Upper lobe of left lung (tissue), 6 donors: ENCODE measurements around the gene DOCK6. TPM values are rescaled to one million over a fixed set of nuclear protein-coding genes. Genes with fewer than 3 reads are reported as not detected.
A peak's percentile ranks its signal among the peaks of the same experiment; 100 is the strongest.

Experiments used
- ATAC-seq, 2 donors: fragments of 200-7000 bp; cut with Tn5 transposase; one replicate each; pipeline ENCODE4 v1.9.1; 2022; ENCODE audit warnings: mild to moderate bottlenecking in 2 of 2, moderate library complexity in 2 of 2; ENCODE audit not compliant: low FRiP score in 2 of 2
- DNase-seq, 2 donors: peaks; one replicate each; pipeline ENCODE4 v3.0.0-alpha.2; 2019 to 2020
- H3K27ac ChIP-seq, 4 donors: fragments of 200-600 bp; sonication (generic); one replicate each; pipeline ENCODE4 v1.5.1; 2016 to 2019
- H3K27me3 ChIP-seq, 4 donors: fragments of 200-600 bp; sonication (generic); one replicate each; pipeline ENCODE4 v1.5.1; 2017 to 2019
- H3K36me3 ChIP-seq, 4 donors: fragments of 200-600 bp; sonication (generic); one replicate each; pipeline ENCODE4 v1.5.1; 2016 to 2019
- H3K4me1 ChIP-seq, 4 donors: fragments of 200-600 bp; sonication (generic); one replicate each; pipeline ENCODE4 v1.5.1; 2018 to 2019
- H3K4me3 ChIP-seq, 4 donors: fragments of 200-600 bp; sonication (generic); one replicate each; pipeline ENCODE4 v1.5.1; 2017 to 2019; ENCODE audit warnings: mild to moderate bottlenecking in 2 of 4, moderate library complexity in 1 of 4
- H3K9me3 ChIP-seq, 4 donors: fragments of 200-600 bp; sonication (generic); one replicate each; pipeline ENCODE4 v1.5.1; 2018 to 2019
- CTCF ChIP-seq, 6 experiments: fragments of 450-650 bp in 4 of 6; fragments of 200-600 bp in 2 of 6; sonication (generic) in 2 of 6; IDR thresholded peaks; one replicate each; pipeline ENCODE4 v1.5.1; 2016 to 2019; ENCODE audit warnings: antibody characterized with exemption in 6 of 6
- EP300 ChIP-seq, 4 donors: sonication (generic); formaldehyde crosslinking; IDR thresholded peaks; one replicate each; pipeline ENCODE4 v1.5.1; 2017; ENCODE audit warnings: antibody characterized with exemption in 4 of 4, control low read depth in 2 of 4
- POLR2A ChIP-seq, 4 donors: fragments of 450-650 bp; IDR thresholded peaks; one replicate each; pipeline ENCODE4 v1.5.1; 2016 to 2017; ENCODE audit warnings: antibody characterized with exemption in 4 of 4, mild to moderate bottlenecking in 2 of 4
- POLR2AphosphoS5 ChIP-seq, 2 donors: sonication (generic); formaldehyde crosslinking; IDR thresholded peaks; one replicate each; pipeline ENCODE4 v1.5.1; 2017; ENCODE audit warnings: antibody characterized with exemption in 2 of 2
- WGBS, 2 donors: methylation state at CpG; one replicate each; pipeline ENCODE4 v1.1.5; 2017 to 2018; 5-methylcytosine and 5-hydroxymethylcytosine counted together
- total RNA-seq, 6 donors: library from RNA; depleted of rRNA in 4 of 6; stranded (reverse); fragments of >200 nt in 4 of 6; gene quantifications; one replicate each; pipeline versions ENCODE4 v1.1.0 to v1.2.1, GENCODE V29; 2016 to 2021
- donor health status: DM: no; HTN: no; CAD: no; lungs with moderate emphysema.
- donor health status: DM: no; HTN: yes; CAD: no; lungs with severe emphysema.

DOCK6 gene
- total RNA-seq, 6 donors from 2014 or later = 34.5 to 203 (median 116) TPM

- TF ChIP-seq CTCF (IDR thresholded peaks at IDR 0.05) = no peak
- TF ChIP-seq POLR2A (IDR thresholded peaks at IDR 0.05) = no peak
- TF ChIP-seq EP300 (IDR thresholded peaks at IDR 0.05) = no peak
- TF ChIP-seq POLR2AphosphoS5 (IDR thresholded peaks at IDR 0.05) = no peak
- peaks cover 0 to under 1% (median 0%) of the 10 kb centered on the region in 4 donors for H3K9me3 ChIP-seq
- WGBS, 2 donors = 55 to 67% methylated on average over 1 of the region's 1 CpG
- ATAC-seq (no peak), DNase-seq (no peak)
- H3K27ac ChIP-seq = no peak overlapping the region
- H3K4me1 ChIP-seq = no peaks in the 10 kb centered on the region
- H3K36me3 ChIP-seq = peaks cover 0 to 99% (median 46%) of the 10 kb centered on the region in 4 donors
- H3K4me3 ChIP-seq = no peak overlapping the region
- H3K27me3 ChIP-seq = no peaks in the 10 kb centered on the region
These were observed 35.6 kb downstream of the DOCK6 start for GRCh38 chr19:11226716-11227166.

GRCh38 chr19:11225815-11226214 is 36.5 kb downstream of the DOCK6 start:
- DNase-seq (no peak), ATAC-seq (no peak)
- no peaks in the 10 kb centered on the region for H3K27me3 ChIP-seq
- WGBS, 2 donors = 90 to 94% methylated on average over 3 of the region's 3 CpGs
- no peak overlapping the region for H3K4me3 ChIP-seq
- no peak for TF ChIP-seq POLR2AphosphoS5 (IDR thresholded peaks at IDR 0.05)
- no peak for TF ChIP-seq CTCF (IDR thresholded peaks at IDR 0.05)
- no peak for TF ChIP-seq POLR2A (IDR thresholded peaks at IDR 0.05)
- no peak for TF ChIP-seq EP300 (IDR thresholded peaks at IDR 0.05)
- H3K9me3 ChIP-seq = peaks cover 0 to 9% (median 2%) of the 10 kb centered on the region in 4 donors
- peaks cover 2 to 99% (median 47%) of the 10 kb centered on the region in 4 donors for H3K36me3 ChIP-seq
- no peak overlapping the region for H3K27ac ChIP-seq
- no peaks in the 10 kb centered on the region for H3K4me1 ChIP-seq

- WGBS, 2 donors = 87% methylated on average over 5 of the region's 5 CpGs
- TF ChIP-seq POLR2AphosphoS5 (IDR thresholded peaks at IDR 0.05) (no peak), EP300 (IDR thresholded peaks at IDR 0.05) (no peak), POLR2A (IDR thresholded peaks at IDR 0.05) (no peak), CTCF (IDR thresholded peaks at IDR 0.05) (no peak)
- Histone ChIP-seq H3K27ac (peak overlapping the region in 2 of 4 donors; percentile 15 to 24), H3K36me3 (peaks cover 2 to 99% (median 42%) of the 10 kb centered on the region in 4 donors), H3K4me3 (no peak overlapping the region), H3K9me3 (peaks cover 0 to 9% (median 2%) of the 10 kb centered on the region in 4 donors), H3K4me1 (no peaks in the 10 kb centered on the region), H3K27me3 (no peaks in the 10 kb centered on the region)
- no peak for ATAC-seq
- no peak for DNase-seq
These were observed 37.2 kb downstream of the DOCK6 start for GRCh38 chr19:11225172-11225571.

- ATAC-seq (no peak), DNase-seq (no peak)
- Histone ChIP-seq H3K9me3 (peaks cover 0 to 9% (median 2%) of the 10 kb centered on the region in 4 donors), H3K4me3 (no peak overlapping the region), H3K27ac (peak overlapping the region in 1 of 4 donors; percentile 29), H3K36me3 (peaks cover 2 to 99% (median 42%) of the 10 kb centered on the region in 4 donors), H3K4me1 (no peaks in the 10 kb centered on the region), H3K27me3 (no peaks in the 10 kb centered on the region)
- TF ChIP-seq CTCF (IDR thresholded peaks at IDR 0.05) (no peak), EP300 (IDR thresholded peaks at IDR 0.05) (no peak), POLR2AphosphoS5 (IDR thresholded peaks at IDR 0.05) (no peak), POLR2A (IDR thresholded peaks at IDR 0.05) (no peak)
- WGBS, 2 donors = 85 to 94% methylated on average over 7 of the region's 7 CpGs
These were observed 37.9 kb downstream of the DOCK6 start for GRCh38 chr19:11224429-11224828.

GRCh38 chr19:11223200-11223599 is 39.1 kb downstream of the DOCK6 start:
- Histone ChIP-seq H3K4me3 (no peak overlapping the region), H3K27ac (peak overlapping the region in 1 of 4 donors; percentile 27), H3K4me1 (no peaks in the 10 kb centered on the region), H3K9me3 (peaks cover 0 to 9% (median 2%) of the 10 kb centered on the region in 4 donors), H3K27me3 (no peaks in the 10 kb centered on the region), H3K36me3 (peaks cover 2 to 94% (median 42%) of the 10 kb centered on the region in 4 donors)
- no peak for ATAC-seq
- TF ChIP-seq EP300 (IDR thresholded peaks at IDR 0.05) (no peak), POLR2AphosphoS5 (IDR thresholded peaks at IDR 0.05) (no peak), POLR2A (IDR thresholded peaks at IDR 0.05) (no peak), CTCF (IDR thresholded peaks at IDR 0.05) (no peak)
- DNase-seq = no peak
- 90 to 100% methylated on average over 2 to 3 of the region's 3 CpGs for WGBS, 2 donors
